ENCODE results near the gene RTN4R. TPM values are rescaled to one million over a fixed set of nuclear protein-coding genes. Genes with fewer than 3 reads are reported as not detected.

Gene RTN4R
- total RNA-seq, 1 experiment from 2014 or later: 19.0 TPM

- ChIA-PET POLR2A (no interaction called here), CTCF (no interaction called here), RAD21 (ENCODE audit: low non-redundant PET in 1 of 2, low total read pairs in 2 of 2, uncharacterized antibody in 2 of 2, unreplicated experiment in 2 of 2) (no interaction called here)
- Histone ChIP-seq H3K4me1 (ENCODE audit: control insufficient read depth in 1 of 2, insufficient read depth in 2 of 2, low read length in 2 of 2) (no peaks in the 10 kb centered on the region), H3K9me3 (ENCODE audit: control insufficient read depth in 1 of 2, insufficient read depth in 1 of 2, low read depth in 1 of 2, low read length in 2 of 2) (no peaks in the 10 kb centered on the region), H3K4me2 (ENCODE audit: low read length) (no peak overlapping the region), H3K4me3 (replicated peaks in 1 of 2; ENCODE audit: low read depth in 1 of 2, low read length in 2 of 2) (no peak overlapping the region), H3K27ac (ENCODE audit: low read depth, low read length) (no peak overlapping the region), H4K20me1 (ENCODE audit: insufficient read depth) (no peaks in the 10 kb centered on the region), H3K79me2 (ENCODE audit: insufficient read depth, low read length) (no peaks in the 10 kb centered on the region), H3K27me3 (ENCODE audit: insufficient read depth, low read length) (no peaks in the 10 kb centered on the region), H3K9me2 (ENCODE audit: insufficient read depth) (no peaks in the 10 kb centered on the region), H3K9ac (ENCODE audit: low read length) (no peak overlapping the region), H3K36me3 (ENCODE audit: control insufficient read depth in 1 of 2, insufficient read depth in 2 of 2, low read length in 2 of 2) (no peaks in the 10 kb centered on the region), H2AFZ (ENCODE audit: low read depth, low read length, poor library complexity, severe bottlenecking) (no peak overlapping the region)
- DNase-seq (ENCODE audit: low read depth, low spot score) (no peak), ATAC-seq (no peak)
- TF ChIP-seq SIN3A (IDR thresholded peaks at IDR 0.05; ENCODE audit: low read depth): no peak
- TF ChIP-seq POLR2A (IDR thresholded peaks at IDR 0.05; ENCODE audit: borderline replicate concordance, extremely low read depth, insufficient read depth, insufficient read length): no peak
- no peak for TF ChIP-seq EZH2 (IDR thresholded peaks at IDR 0.05)
- TF ChIP-seq EZH2phosphoT487 (IDR thresholded peaks at IDR 0.05; ENCODE audit: borderline replicate concordance): no peak
- no peak for TF ChIP-seq MAX (IDR thresholded peaks at IDR 0.05)
- TF ChIP-seq YY1 (IDR thresholded peaks at IDR 0.05; ENCODE audit: extremely low read depth, insufficient replicate concordance, low read depth, low read length): no peak
- no peak for TF ChIP-seq TCF7L2 (IDR thresholded peaks at IDR 0.05; ENCODE audit: borderline replicate concordance, extremely low read depth, insufficient read depth, insufficient read length)
- no peak for TF ChIP-seq CTCF (IDR thresholded peaks at IDR 0.05 in 2 of 3, conservative IDR thresholded peaks at IDR 0.05 in 1 of 3; ENCODE audit: borderline replicate concordance in 1 of 3, insufficient read depth in 1 of 3, low read depth in 2 of 3, low read length in 2 of 3)
- no peak for TF ChIP-seq REST (IDR thresholded peaks at IDR 0.05; ENCODE audit: low read depth)
- no peak for TF ChIP-seq ELF1 (IDR thresholded peaks at IDR 0.05; ENCODE audit: borderline replicate concordance, low read depth)
- TF ChIP-seq JUND (IDR thresholded peaks at IDR 0.05): no peak
- no peak for TF ChIP-seq RAD21 (IDR thresholded peaks at IDR 0.05; ENCODE audit: low read depth)
- no peak for TF ChIP-seq CBX3 (IDR thresholded peaks at IDR 0.05; ENCODE audit: low read depth)
- TF ChIP-seq ZFX (IDR thresholded peaks at IDR 0.05): no peak
- intact Hi-C loops (cut with micrococcal nuclease): no loop called here
- BruUV-seq (replicated peaks): no TSS peak
These were observed 36.4 kb downstream of the RTN4R start for GRCh38 chr22:20231514-20232236.

Data from HCT116 (cell line).